HK-2 (cell line): Measurements from ENCODE around the gene COX5A.

ENCODE experiments used
- DNase-seq: peaks from one replicate; pipeline ENCODE4 v3.0.0-alpha.2; 2018; ENCODE audit not compliant: unreplicated experiment

The COX5A gene

DNA sequence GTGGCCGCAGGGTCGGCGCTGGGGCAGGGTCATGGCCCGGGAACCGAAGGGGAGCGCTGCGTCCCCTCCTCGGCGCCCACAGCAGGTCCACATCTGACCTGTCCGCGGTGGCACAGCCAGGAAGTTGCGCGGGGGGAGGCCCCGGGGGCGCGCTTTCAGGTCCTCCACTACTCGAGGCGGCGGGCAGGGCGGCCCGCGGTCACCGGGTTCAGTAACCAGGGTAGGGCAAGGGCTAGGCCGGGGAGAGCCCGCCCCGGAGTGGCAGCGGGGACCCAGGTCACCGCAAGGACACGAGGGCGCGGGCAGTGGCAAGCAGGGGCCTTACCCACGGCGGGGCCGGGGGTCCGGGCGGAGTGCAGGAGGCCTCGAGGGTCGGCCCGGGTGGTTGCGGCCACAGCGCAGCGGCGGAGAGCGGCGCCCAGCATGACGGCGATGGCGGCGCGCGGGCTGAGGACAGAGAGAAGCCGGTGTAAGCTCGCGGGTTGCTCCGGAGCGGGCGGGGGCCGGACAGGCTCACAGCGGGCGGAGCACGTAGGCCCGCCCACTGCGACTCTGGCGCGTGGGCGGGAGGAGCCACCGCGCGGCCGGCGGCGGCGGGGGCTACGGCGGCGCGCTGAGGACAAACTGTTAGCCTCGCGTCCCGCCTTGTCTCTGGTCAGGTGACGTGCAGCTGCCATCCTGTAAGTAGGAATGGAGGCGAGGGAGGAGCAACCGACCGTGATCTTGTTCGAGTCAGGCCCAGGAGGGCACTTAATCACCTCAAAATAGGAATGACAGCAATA, at the start of gene COX5A:
COX5A (minus strand) TSS at position 484 of the 782 bp plus-strand sequence; CDS start at position 425, 59 bp downstream.
- DNase-seq: peak; percentile 85

GRCh38 chr15:74983725-74984231, 45.9 kb upstream of the COX5A start:
- DNase-seq: no peak

GRCh38 chr15:74982183-74982582, 44.3 kb upstream of the COX5A start:
- DNase-seq: no peak

GRCh38 chr15:74978503-74978902, 40.6 kb upstream of the COX5A start:
- no peak for DNase-seq

DNA sequence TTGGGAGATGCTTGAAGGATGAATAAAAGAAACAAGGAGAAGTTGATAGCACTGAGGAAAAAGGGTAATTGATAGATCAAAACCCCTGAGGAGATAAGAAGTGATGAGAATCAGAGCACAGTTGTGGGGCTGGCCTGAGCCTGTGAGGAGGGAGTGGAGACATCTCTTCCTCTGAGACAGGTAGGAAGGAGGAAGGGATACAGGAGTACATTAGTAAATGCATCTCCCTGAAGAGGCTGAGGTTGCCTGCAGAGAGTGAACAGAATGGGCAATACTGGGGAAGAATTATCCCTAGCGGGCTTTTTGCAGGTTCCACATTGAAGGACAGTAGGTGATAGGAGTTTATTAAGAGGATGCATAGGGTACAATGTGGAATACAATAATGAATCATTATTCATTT, 40.2 kb upstream of the COX5A start:
- no peak for DNase-seq

DNA sequence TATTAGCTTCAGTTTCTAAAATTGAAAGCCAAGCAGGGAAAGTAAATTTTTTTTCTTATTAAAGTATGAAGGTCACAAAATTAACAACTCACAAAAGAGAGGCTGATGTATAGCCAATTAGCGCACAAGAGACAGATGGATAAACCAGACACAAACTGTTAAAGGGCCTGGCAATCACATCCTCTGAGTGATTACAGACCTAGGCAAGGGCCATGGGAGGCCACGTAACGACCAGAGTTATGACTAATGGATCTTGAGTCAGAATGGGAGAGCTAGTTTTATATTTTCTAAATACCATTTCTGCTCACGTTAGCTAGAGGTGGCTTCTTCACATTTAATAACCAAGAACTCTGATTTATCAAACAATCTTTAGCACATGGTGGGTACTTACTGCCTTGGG, 39.7 kb upstream of the COX5A start:
- DNase-seq: no peak

DNA sequence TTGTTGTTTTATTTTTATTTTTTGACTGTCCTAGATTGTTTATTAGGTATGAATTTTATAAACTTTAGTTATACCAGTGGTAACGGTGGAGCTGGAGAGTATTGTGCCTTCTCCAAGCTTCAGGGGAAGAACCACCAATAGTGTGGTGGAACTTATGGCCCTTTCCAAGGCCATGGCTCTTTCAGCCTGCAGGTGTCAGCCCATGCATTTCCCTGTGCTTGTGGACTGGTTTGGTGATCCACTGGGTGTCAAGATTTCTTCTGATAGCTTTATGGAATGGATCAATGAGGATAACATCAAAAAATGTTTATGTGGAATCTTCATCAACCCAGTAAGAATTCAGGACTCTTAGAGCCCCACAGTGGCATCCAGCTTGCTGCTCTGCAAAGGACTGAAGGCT, 38.3 kb upstream of the COX5A start:
- DNase-seq: no peak

DNA sequence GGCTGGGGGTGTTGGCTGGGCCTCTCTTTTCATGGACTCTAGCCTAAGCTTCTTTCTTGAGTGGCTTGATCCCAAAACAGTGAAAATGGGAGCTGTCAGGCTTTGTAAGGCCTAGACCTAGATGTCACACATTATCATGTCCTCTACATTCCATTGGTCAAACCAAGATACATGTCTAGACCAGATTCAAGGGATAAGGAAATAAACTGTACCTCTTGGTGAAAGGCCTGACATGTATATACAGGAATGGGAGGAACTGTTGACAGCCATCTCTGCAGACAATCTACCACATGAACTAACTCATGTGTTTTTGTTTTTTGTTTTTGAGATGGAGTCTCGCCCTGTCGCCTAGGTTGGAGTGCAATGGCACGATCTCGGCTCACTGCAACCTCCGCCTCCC, 29.8 kb upstream of the COX5A start:
- no peak for DNase-seq

- DNase-seq: no peak
These were observed 26.9 kb upstream of the COX5A start for GRCh38 chr15:74964794-74965193.

DNA sequence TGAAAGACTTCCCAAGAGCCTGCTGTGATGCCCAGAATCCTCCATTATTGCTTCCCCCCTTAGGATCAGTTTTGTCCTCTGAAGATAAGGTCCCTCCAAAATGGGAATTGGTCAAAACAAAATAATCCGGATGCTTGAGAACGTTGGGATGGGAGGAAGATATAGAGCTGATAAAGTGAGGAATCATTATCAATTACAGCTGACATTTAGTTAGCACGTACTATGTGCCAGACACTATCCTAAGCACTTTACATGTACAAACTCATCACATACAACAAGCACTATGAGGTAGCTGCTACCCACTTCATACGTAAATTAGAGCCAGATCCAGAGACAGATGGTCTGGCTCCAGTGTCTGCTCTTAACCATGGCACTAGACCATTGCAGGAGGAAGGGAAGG, 25.3 kb upstream of the COX5A start:
- no peak for DNase-seq

- no peak for DNase-seq
These were observed 24.8 kb upstream of the COX5A start for GRCh38 chr15:74962671-74963070.

DNA sequence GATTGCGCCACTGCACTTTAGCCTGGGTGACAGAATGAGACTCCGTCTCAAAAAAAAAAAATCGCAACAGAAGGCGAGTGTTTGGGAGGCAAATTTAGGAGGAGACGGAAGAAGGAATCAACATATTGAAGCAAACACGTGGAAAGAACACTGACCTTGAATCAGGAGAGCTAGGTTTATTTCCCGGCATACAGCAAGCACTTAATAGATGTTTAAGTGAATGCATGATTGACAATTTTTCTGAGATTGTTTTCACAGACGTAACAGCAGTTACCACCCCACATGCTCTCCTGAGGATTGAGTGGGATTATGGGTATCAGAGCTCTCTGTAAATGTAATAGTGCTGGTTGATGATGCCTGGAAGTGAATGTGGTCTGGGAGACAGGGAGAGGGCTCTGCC, 24.3 kb upstream of the COX5A start:
- no peak for DNase-seq

GRCh38 chr15:74961616-74962015, 23.7 kb upstream of the COX5A start:
- DNase-seq: no peak

DNA sequence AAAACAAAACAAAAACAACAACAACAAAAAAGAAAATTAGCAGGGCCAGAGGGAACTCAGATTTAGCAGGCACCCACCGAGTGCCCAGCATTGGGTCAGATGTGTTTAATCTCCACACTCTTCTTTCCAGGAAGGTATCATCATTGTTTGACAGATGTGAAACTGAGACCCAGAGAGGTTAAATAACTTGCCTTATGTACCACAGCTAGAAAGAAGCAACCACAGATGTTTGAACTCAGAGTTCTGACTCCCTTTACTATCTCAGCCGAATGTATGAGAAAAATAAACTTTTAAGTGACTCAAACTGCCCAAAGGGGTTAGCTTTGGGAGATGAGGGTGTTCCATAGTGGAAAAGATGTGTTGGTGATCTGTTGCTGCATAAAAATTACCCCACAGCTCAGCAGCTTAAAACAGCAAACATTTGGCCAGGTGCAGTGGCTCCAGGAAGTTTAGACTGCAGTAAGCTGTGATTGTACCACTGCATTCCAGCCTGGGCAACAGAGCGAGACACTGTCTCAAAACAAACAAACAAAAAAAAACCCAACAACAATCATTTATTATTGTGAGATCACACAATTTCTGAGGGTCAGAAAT, 23.2 kb upstream of the COX5A start:
- no peak for DNase-seq

DNA sequence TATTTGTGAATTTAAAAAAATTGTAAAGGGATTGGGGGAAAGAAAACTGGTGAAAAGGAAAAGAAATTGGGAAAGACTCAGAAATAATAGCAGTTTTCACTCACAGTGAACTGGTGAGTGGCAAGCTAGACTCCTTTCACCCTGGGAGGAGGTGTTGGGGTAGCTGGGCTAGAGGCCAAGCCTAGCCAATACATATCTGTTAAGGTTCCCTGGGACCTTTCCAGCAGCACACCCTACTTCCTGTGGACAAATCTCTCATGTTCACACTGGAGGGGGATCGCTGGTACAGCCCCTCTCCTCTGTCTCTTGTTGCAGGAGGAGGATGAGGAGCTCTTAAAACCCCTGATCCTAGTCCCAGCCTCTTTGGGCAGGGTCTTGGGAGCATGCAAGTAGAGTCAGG, 22.4 kb upstream of the COX5A start:
- DNase-seq: no peak

DNA sequence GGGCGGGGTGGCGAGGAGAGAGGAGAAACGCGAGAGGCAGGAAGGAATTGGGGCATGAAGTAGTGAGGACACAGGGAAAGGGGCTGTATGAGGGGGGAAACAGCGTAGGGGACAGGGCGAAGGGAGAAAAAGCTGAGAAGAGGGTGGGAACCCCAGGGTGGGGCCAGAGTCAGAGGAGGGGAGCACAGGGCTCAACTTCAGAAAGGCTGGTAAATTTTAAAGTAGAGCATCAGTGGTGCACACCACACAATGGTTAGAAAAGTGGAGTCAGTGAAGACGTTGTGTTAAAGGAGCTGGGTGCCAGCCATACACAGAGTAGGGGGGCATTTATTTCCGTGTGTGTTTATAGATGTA, 21.7 kb upstream of the COX5A start:
- DNase-seq: no peak

DNA sequence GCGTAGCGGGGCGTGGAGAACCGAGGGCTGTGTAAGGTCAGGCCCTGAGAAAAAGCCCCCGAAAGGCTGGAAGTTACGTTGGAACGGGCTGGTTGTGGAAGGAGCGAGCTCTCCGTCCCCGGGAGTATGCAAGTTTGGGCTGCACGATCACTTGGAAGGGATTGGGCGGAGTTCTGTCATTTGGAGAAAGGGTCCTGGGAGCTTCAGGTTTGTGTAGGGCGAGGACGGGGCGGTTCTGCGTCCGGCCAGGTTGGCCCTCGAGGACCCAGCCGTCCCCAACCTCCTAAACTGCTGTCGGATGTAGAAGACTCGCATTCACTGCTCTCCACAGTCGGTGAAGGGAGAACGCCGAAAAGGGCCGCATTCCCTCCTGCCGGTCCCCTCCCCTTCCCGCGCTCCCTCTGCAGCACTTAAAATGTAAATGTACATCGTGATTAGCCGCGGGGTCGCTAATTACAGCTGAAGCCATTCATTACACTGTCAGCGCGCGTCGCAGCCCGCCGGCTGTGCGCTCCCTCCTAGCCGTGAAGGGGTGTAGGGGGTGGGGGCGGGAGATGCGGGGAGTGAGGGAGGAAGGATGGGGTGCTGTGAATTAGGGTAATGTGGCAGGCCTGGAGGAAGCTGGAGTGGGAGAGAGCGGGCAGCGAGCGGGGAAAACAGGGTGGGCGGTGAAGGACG, 21.2 kb upstream of the COX5A start:
- DNase-seq: no peak

DNA sequence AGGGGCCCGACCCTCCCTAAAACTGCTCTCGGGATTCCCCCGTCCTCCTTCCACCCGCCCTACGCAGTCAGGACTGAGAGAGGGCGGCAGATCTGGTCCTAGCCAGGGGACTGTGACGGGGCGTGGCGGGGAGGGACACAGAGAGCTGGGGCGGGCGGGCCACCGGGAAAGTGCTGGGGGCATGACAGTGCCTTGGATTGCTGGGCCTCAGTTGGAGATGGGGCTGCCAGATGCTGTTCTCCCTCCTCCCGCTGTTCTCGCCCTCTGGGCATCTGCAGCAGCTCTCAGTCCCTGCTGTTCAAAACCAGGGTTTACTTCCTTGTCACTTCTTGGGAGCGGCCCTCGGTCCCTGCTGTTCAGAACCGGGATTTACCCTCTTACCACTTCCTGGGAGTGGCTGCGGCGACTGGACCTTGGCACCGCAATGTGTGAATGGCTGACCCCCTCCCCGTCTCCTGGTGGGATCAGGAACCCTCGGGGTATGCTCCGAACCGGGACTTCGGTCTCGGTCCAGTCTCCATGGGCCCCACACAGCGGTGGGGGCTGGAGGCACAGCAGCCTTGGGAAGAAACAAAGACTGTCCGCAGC, 20.5 kb upstream of the COX5A start:
- DNase-seq: no peak

DNA sequence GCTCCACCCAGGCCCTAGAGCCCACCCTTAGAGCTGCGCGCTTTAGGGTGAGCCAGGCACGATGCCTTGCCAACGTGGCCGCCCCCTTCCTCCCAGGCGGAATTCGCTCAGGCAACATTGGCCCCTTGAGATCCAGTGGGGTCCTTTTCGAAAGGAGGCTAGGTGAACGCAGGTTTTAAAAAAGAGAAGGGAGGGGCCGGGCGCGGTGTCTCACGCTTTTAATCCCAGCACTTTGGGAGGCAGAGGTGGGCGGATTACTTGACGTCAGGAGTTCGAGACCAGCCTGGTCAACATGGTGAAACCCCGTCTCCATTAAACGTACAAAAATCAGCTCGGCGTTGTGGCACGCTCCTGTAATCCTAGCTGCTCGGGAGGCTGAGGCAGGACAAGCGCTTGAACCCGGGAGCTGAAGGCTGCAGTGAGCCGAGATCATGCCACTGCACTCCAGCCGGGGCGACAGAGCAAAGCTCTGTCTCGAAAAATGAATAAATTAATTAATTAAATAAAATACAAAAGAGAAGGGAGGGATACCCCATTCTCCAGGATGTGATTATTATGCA, 19.7 kb upstream of the COX5A start:
- no peak for DNase-seq

- DNase-seq: peak; percentile 78
These were observed 19.0 kb upstream of the COX5A start, which contains the start of gene RPP25 for GRCh38 chr15:74956648-74957475. Gene RPP25 (minus strand): TSS chr15:74956772. CDS start chr15:74956583, 189 bp downstream.
